Kasumi-1 (cell line): ENCODE data around the gene CFAP299.
"Not testable (repeated sequence)": the region's sequence is repeated elsewhere in the genome, so short reads cannot be mapped to it uniquely, and the experiment has no call there.

Source experiments
- DNase-seq, 2 experiments: peaks; one replicate each; lab custom pipeline; 2025; lab: John Stamatoyannopoulos, UW

The CFAP299 gene

GRCh38 chr4:80388284-80388607, 52.7 kb downstream of the CFAP299 start:
- DNase-seq = no peak

DNA sequence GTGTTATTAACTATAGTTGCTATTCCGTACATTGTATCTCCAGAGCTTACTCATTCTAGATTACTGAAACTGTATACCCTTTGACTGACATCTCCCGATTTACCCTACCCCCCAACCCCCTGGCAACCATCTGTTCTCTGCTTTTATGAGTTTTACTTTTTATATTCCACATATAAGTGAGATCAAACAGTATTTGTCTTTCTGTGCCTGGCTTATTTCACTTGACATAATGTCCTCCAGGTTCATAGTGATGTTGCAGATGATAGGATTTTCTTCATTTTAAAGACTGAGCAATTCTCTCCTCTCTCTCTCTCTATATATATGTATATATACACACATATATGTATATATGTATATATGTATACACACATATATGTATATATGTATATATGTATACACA, 54.6 kb downstream of the CFAP299 start:
- no peak for DNase-seq

- no peak for DNase-seq
Measured at GRCh38 chr4:80393246-80393969, 57.9 kb downstream of the CFAP299 start.

- DNase-seq = no peak
Measured at GRCh38 chr4:80393970-80394250, 58.4 kb downstream of the CFAP299 start.

GRCh38 chr4:80407246-80407645, 71.7 kb downstream of the CFAP299 start:
- no peak for DNase-seq

- DNase-seq = no peak
Measured at GRCh38 chr4:80409809-80410208, 74.3 kb downstream of the CFAP299 start.

DNA sequence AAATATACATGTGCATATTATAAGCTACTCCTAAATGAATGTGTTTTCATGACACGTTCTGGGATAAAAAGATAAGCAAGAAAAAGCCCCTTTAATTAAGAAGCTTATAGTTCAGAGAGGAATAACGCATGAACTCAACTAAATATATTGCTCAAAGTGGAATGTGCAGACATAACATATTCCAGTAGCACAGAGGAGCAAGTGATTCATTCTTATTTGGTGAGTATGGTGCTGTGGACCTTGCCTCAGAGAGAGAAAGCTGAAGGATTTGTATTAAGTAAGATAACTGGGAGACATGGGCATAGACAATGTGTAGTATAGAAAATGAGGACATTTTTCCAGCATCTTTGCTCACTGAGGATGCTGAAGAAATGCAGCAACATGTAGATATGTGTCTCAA, 76.8 kb downstream of the CFAP299 start:
- DNase-seq = no peak

DNA sequence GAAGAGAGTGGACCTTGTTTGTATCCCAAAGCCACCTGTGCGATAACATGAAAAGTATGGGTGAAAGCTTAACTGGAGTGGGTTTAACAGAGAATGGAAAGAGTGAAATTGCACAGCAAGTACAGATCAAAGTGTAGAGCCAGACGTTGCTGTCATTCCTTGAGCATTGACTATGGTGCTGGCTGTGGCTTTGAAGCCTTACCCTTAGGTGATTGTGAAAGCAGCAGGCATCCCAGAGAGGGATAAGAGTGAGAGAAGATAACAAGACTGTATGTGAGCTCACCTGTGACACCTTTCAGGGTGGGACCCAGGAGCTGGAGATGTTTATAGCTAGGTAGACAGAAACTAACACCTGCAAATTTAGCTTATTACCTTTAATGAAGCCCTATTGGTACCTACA, 77.6 kb downstream of the CFAP299 start:
- no peak for DNase-seq

GRCh38 chr4:80417019-80417418, 81.5 kb downstream of the CFAP299 start:
- no peak for DNase-seq

GRCh38 chr4:80419946-80420345, 84.4 kb downstream of the CFAP299 start:
- DNase-seq = no peak

DNA sequence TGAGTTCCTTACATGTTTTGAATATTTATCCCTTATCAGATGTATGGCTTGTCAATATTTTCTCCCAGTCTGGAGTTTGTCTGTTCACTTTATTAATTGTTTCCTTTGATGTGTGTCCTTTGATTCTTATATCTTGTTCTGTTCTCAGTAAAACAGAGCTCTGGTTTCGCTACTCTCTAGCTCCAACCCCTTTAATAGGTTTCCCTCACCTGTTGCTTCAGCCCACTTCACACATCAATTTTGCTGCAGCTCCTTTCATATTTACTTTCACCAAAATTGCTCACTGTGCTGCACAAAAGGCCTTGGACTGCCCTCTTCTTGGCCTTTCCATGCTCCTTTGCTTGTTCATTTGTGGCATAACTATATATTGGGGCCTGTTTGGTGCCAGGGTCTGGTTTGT, 85.1 kb downstream of the CFAP299 start:
- DNase-seq = no peak

- DNase-seq = no peak
Measured at GRCh38 chr4:80422727-80423404, 87.3 kb downstream of the CFAP299 start.

GRCh38 chr4:80423553-80424224, 88.2 kb downstream of the CFAP299 start:
- DNase-seq = no peak

- DNase-seq = no peak
Measured at GRCh38 chr4:80424225-80424581, 88.7 kb downstream of the CFAP299 start.

GRCh38 chr4:80425124-80426100, 89.9 kb downstream of the CFAP299 start:
- no peak for DNase-seq

DNA sequence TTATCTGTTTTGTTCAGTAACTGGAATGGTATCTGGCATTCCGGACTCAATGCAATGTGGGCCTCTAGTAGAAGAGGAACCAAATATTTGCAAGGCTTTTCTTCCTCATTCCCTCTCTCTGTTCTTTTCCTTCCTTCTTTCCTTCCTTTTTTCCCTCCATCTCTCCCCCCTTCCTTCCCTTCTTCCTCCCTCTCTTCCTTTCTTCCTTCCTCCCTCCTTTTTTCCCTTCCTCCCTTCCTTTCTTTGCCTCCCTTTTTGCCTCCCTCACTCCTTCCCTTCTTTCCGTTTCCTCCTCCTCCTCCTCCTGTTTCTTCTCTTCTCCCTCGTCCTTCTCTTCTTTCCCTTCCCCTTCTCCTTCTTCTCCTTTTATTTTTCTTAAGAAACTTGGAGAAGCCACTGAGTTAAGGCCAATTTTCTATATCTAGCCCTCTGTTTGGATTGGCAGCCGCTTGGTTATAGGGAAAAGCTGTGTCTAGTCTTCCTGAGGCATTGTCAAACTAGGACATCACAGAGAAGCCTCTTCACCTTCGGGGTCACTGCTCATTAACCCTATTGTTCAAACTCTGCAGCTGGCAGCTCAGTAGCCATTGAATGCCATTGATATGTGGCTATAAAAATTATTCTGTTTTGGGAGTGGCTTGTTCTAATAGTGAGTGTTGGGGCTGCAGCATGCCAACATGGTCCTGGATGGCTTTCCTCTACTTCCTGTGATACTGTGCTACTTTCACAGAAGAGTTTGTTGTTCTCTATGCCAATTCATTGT, 95.9 kb downstream of the CFAP299 start:
- DNase-seq = no peak

GRCh38 chr4:80434238-80434637, 98.7 kb downstream of the CFAP299 start:
- DNase-seq = peak; percentile 48 to 58

DNA sequence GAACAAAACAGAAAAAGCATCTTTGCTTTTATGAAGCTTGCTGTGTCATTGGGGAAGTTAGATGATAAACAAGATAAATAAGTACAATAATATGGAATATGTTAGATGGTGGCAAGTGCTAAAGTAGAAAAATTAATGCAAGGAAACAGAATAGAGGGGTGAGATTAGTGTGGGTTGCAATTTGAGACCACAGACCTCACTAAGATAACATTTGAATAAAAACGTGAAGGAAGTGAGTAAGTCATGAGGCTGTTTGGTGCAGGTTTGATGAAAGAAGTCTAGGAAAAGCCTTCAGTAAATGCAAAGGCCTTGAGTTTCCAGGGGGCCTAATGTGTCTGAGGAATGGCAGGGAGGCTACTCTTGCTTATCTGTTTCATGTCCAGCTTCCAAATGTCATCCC, 102.5 kb downstream of the CFAP299 start:
- DNase-seq = no peak

- not testable (repeated sequence) for DNase-seq
Measured at GRCh38 chr4:80439294-80440061, 103.9 kb downstream of the CFAP299 start.

DNA sequence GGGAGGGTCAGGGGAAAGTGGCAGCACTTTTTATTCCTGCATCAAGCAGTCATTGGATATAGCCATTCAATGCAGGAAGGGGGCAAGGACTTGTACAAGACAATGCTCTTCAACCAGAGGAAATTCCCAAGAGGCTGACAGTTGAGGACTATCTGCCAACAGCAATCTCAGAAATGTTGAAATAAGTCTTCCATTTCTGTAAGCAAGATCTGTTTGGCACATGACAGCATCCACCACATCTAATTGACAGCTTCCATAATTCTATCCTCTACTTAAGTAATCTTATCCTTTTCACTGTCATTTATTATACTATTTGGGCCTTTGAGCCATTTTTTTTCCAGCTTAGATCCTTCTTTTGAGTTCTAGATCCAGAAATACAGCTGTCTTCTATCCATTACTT, 110.7 kb downstream of the CFAP299 start:
- DNase-seq = no peak

DNA sequence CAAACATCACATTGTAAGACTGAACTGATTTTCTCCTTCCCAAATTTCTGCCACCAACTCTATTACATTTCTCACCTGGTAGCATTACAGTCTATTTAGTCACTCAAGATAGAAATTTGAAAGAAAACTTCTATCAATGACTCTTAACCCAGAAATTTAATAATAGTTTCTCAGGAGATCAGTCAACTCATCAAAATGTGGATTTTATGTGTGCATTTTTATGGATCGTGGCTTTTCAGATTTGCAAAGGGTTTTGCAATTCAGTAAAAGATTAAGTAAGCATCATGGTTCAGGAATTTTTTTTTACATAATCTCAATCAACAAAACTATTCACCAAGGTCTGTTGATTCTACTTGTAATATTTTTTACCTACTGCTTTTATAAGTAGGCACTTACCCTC, 111.1 kb downstream of the CFAP299 start:
- no peak for DNase-seq
